Aorta (tissue), 5 donors: ENCODE measurements around the gene DENND2A. TPM values are rescaled to one million over a fixed set of nuclear protein-coding genes. Genes with fewer than 3 reads are reported as not detected.
"Not testable (repeated sequence)": the region's sequence is repeated elsewhere in the genome, so short reads cannot be mapped to it uniquely, and the experiment has no call there.

Experiments used
- ATAC-seq: fragments of 200-7000 bp; cut with Tn5 transposase; one replicate; pipeline ENCODE4 v1.9.1; 2022; ENCODE audit warnings: moderate library complexity; ENCODE audit not compliant: low FRiP score
- DNase-seq, 2 donors: peaks; one replicate each; pipeline ENCODE4 v3.0.0-alpha.2; 2020
- H3K27ac ChIP-seq, 2 donors: one replicate each; pipeline ENCODE4 v1.5.1; 2013; ENCODE audit warnings: low read length in 2 of 2, mild to moderate bottlenecking in 2 of 2, moderate library complexity in 2 of 2, control low read depth in 1 of 2, inconsistent platforms in 1 of 2, low read depth in 1 of 2
- H3K27me3 ChIP-seq, 2 donors: one replicate each; pipeline ENCODE4 v1.6.1; 2013; ENCODE audit warnings: control low read depth in 1 of 2, low read length in 1 of 2, mild to moderate bottlenecking in 1 of 2, moderate library complexity in 1 of 2; ENCODE audit not compliant: insufficient read depth in 2 of 2, control insufficient read depth in 1 of 2
- H3K36me3 ChIP-seq, 2 donors: one replicate each; pipeline ENCODE4 v1.6.1; 2013; ENCODE audit warnings: control low read depth in 1 of 2, low read length in 1 of 2, mild to moderate bottlenecking in 1 of 2; ENCODE audit not compliant: insufficient read depth in 2 of 2, control insufficient read depth in 1 of 2
- H3K4me1 ChIP-seq, 2 donors: one replicate each; pipeline ENCODE4 v1.6.1; 2013; ENCODE audit warnings: low read length in 2 of 2, control low read depth in 1 of 2, mild to moderate bottlenecking in 1 of 2, moderate library complexity in 1 of 2; ENCODE audit not compliant: insufficient read depth in 2 of 2, control insufficient read depth in 1 of 2
- H3K4me3 ChIP-seq, 2 donors: one replicate each; pipeline ENCODE4 v1.5.1; 2013; ENCODE audit warnings: low read length in 2 of 2, control low read depth in 1 of 2, mild to moderate bottlenecking in 1 of 2
- H3K9me3 ChIP-seq: one replicate; pipeline ENCODE4 v1.6.1; 2013; ENCODE audit warnings: mild to moderate bottlenecking, low read length; ENCODE audit not compliant: control insufficient read depth
- WGBS, 2 donors: extraction: QIAGEN DNeasy Blood & Tissue Kit; methylation state at CpG; one replicate each; pipeline ENCODE4 v1.1.7; 2013; 5-methylcytosine and 5-hydroxymethylcytosine counted together
- intact Hi-C, 2 donors: fragments of 100-400 bp; cut with DNase I; formaldehyde crosslinking; loops; one replicate each; pipeline versions ENCODE4 v1.14.2 to v1.15.0; 2022
- polyA plus RNA-seq, 2 donors: library from polyadenylated mRNA; stranded (reverse); fragments of 200-250 nt; gene quantifications; one replicate each; pipeline ENCODE4 v1.2.3, GENCODE V29; 2013
- total RNA-seq, 2 donors: library from RNA; stranded (reverse); fragmentation: NEBNext Ultra II Directional; extraction: Animal tissue kit (Norgen Biotek cat#: 25700); gene quantifications; one replicate each; pipeline ENCODE4 v1.2.1, GENCODE V29; 2021
- donor health status: healthy with polysubstance abuse.
- donor health status: Bipolar disorder and iron deficiency.
- donor health status: DM: no; HTN: no; CAD: no.
- donor health status: DM: no; HTN: no; CAD: no.
- donor health status: DM: yes; HTN: yes; CAD: no.

Gene DENND2A
- total and polyA plus RNA-seq, 4 donors, result 1.4 to 19.2 (median 3.8) TPM

DNA sequence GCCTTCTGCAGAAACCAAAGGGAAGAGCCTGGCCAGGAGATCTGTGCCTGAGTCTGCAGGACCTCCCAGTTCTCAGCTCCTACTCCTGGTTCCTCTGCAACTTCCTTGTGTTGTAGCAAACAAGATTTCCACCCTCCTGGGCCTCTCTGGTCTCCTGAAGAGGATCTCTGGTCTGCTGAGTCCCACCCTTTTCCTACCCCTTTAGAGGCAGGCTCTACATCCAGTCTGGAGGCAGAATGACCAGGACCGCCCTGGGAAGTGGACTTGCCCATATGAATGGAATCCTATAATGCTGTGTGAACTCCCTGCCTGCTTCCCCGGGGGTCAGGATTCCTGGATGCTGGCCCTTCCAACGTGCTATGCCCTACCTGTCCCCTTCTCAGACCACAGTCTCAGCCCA is 3.2 kb downstream of the DENND2A start:
- ATAC-seq, result no peak
- H3K27ac ChIP-seq, result no peak overlapping the region
- intact Hi-C loops, result no loop called here
- 52 to 64% methylated on average over 3 of the region's 3 CpGs for WGBS, 2 donors
- H3K9me3 ChIP-seq, result no peaks in the 10 kb centered on the region
- H3K4me3 ChIP-seq, result no peak overlapping the region
- no peaks in the 10 kb centered on the region for H3K36me3 ChIP-seq
- DNase-seq, result peak in 1 of 2 donors; percentile 24
- no peaks in the 10 kb centered on the region for H3K4me1 ChIP-seq
- no peaks in the 10 kb centered on the region for H3K27me3 ChIP-seq

DNA sequence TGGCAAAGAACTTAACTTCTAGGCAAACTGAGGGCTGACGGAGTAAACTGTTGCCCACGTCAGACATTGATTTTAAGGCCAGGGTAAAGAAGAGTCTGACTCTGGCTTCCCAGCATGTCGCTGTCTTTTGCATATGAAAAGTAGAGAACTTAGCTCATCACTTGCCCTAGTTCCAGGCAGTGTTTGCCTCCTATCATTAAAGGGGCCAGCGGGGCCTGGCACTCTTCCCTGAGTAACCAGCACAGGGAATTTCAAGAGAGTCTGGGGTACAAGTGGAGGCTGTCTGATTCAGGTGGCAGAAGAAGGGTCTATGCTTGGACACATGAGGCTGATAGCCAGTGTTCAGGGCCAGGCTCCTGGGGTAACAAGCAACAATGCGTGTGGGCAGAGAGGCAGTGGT is 4.8 kb downstream of the DENND2A start:
- WGBS, 2 donors, result 69 to 72% methylated on average over 5 of the region's 5 CpGs
- no peaks in the 10 kb centered on the region for H3K36me3 ChIP-seq
- intact Hi-C loops, result no loop called here
- no peak overlapping the region for H3K27ac ChIP-seq
- DNase-seq (peak in 1 of 2 donors; percentile 26), ATAC-seq (no peak)
- H3K27me3 ChIP-seq, result no peaks in the 10 kb centered on the region
- no peaks in the 10 kb centered on the region for H3K4me1 ChIP-seq
- no peaks in the 10 kb centered on the region for H3K9me3 ChIP-seq
- H3K4me3 ChIP-seq, result no peak overlapping the region

DNA sequence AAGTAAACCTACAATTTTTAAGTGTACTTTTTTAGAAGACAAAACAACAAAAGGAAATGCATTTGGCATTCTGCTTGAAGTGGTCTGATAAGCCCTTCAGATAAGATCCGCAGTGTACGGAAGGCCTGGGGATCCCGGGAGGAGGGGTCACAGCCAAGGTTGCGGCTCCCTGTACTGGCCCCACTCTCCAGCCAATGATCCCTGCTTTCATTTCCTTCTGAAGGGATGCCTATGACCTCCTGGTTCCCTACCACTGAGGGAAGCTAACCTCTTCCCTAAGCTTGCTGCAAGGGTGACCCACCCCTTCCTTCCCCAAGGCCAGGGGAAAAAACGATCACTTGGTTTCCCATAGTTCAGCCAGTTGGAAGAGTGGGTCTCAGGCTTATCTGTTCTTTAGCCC is 5.3 kb downstream of the DENND2A start:
- H3K4me3 ChIP-seq, result no peak overlapping the region
- no peaks in the 10 kb centered on the region for H3K36me3 ChIP-seq
- no peak overlapping the region for H3K27ac ChIP-seq
- ATAC-seq (no peak), DNase-seq (peak in 1 of 2 donors; percentile 3)
- intact Hi-C loops, result no loop called here
- H3K4me1 ChIP-seq, result no peaks in the 10 kb centered on the region
- no peaks in the 10 kb centered on the region for H3K27me3 ChIP-seq
- 45 to 46% methylated on average over 5 of the region's 5 CpGs for WGBS, 2 donors
- H3K9me3 ChIP-seq, result no peaks in the 10 kb centered on the region

DNA sequence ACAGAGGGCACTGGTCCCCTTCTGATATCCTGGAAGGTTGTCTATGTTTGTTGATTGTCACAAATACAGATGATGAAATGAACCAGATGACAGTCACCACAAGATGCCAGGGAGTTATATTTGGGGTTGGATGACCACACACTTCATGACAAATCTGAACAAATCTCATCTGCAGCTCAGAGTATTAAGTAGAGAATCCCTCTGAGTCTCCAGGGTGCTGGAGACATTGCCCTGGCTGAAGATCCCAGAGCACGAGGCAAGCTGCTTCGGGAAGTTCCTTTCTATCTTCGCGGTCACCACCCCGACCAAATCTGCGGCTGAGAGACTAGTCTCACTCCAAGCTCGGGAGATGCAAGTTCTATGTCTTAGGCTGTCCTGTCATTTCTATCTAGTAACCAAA is 9.0 kb downstream of the DENND2A start:
- no peaks in the 10 kb centered on the region for H3K36me3 ChIP-seq
- ATAC-seq (peak; percentile 40), DNase-seq (peak in 1 of 2 donors; percentile 39)
- H3K27ac ChIP-seq, result no peak overlapping the region
- 81 to 82% methylated on average over 7 of the region's 7 CpGs for WGBS, 2 donors
- no peaks in the 10 kb centered on the region for H3K9me3 ChIP-seq
- intact Hi-C loops, result no loop called here
- H3K4me1 ChIP-seq, result no peaks in the 10 kb centered on the region
- H3K27me3 ChIP-seq, result no peaks in the 10 kb centered on the region
- H3K4me3 ChIP-seq, result no peak overlapping the region

DNA sequence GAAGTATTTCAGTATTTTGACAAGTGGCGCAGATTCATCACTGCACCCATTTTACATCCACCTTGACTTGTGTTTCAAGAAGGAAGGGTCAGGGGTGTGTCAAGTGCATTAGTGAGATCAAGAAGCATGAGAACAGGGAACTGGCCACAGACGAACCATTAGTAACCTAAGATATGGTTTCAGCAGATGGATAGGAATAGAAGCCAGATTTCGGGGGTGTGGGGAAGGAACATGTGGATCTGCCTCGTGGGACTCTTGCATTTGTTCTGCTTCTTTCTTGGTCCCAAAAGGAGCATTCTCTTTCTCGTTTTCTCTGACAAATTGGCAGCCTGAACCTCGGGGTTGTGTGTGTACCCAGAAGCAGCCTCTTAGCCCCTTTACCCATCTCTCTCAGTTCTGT is 9.6 kb downstream of the DENND2A start:
- 62 to 64% methylated on average over 6 of the region's 6 CpGs for WGBS, 2 donors
- ATAC-seq, result no peak
- no peaks in the 10 kb centered on the region for H3K4me1 ChIP-seq

DNA sequence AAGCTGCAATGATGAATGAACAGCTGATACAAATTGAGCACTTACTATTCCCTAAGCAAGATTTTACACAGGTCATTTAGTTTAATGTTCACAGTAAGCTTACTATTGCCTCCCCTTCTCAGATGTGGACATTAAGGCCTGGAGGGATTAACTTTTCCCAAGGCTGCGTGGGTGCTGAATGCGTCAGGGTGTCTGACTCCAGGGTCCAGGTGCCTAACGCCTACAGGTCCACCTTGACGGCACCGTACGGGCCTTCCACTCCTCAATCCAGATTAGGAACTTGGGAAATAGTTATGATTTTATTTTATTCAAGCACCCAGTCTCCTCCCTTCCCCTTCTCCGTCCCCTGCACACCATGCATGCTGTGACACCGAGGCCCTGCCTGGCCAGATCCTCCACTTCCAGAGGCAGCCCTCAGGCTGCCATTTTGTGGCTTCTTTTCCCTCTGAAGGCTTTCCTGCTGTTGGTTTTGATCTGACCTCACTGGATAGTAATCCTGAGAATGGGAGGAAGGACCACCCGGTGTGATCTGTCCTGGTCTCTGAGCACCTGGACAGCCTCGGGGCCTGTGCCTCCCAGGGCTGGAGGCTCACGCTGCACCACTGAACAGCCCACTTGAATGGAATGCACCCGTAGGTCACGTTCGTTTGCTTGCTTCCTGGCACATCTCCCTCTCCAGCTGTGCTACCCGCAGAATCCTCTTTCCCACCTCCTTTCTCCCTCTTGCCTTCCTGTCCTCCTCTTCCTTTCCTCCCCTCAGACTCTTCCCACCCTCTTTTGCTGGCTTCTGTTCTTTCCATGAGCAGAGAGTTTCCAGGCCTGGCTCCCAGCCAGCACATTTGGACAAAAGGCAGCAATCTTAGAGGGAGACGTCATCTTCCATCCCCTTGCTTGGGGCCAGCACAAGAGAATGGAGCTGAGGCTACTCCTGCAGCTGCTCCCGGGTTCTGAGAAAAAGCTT is 14.4 kb downstream of the DENND2A start:
- DNase-seq (peak; percentile 89 to 94), ATAC-seq (peak; percentile 82)
- H3K4me1 ChIP-seq, result no peaks in the 10 kb centered on the region
- intact Hi-C loops, result no loop called here
- no peaks in the 10 kb centered on the region for H3K9me3 ChIP-seq
- no peaks in the 10 kb centered on the region for H3K27me3 ChIP-seq
- H3K36me3 ChIP-seq, result no peaks in the 10 kb centered on the region
- no peak overlapping the region for H3K4me3 ChIP-seq
- H3K27ac ChIP-seq, result no peak overlapping the region
- 44 to 46% methylated on average over 17 of the region's 17 CpGs for WGBS, 2 donors

More for the DNA sequence above, 9.6 kb downstream of the DENND2A start:
- intact Hi-C loops, result no loop called here
- no peak for DNase-seq
- no peaks in the 10 kb centered on the region for H3K27me3 ChIP-seq
- H3K27ac ChIP-seq, result no peak overlapping the region
- H3K9me3 ChIP-seq, result no peaks in the 10 kb centered on the region
- H3K4me3 ChIP-seq, result no peak overlapping the region
- no peaks in the 10 kb centered on the region for H3K36me3 ChIP-seq

DNA sequence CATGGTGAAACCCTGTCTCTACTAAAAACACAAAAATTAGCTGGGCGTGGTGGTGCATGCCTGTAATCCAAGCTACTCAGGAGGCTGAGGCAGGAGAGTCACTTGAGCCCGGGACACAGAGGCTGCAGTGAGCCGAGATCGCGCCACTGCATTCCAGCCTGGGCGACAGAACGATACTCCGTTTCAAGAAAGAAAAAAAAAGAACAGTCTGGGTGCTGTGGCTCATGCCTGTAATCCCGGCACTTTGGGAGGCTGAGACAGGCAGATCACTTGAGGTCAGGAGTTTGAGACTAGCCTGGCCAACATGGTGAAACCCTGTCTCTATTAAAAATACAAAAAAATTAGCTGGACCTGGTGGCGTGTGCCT is 15.4 kb downstream of the DENND2A start:
- H3K9me3 ChIP-seq, intact Hi-C loops, H3K27ac ChIP-seq, H3K36me3 ChIP-seq, ATAC-seq, H3K4me1 ChIP-seq, H3K27me3 ChIP-seq, H3K4me3 ChIP-seq: not testable (repeated sequence)
- WGBS, 2 donors, result 76 to 80% methylated on average over 10 of the region's 10 CpGs
- DNase-seq, result peak in 1 of 2 donors; percentile 11

DNA sequence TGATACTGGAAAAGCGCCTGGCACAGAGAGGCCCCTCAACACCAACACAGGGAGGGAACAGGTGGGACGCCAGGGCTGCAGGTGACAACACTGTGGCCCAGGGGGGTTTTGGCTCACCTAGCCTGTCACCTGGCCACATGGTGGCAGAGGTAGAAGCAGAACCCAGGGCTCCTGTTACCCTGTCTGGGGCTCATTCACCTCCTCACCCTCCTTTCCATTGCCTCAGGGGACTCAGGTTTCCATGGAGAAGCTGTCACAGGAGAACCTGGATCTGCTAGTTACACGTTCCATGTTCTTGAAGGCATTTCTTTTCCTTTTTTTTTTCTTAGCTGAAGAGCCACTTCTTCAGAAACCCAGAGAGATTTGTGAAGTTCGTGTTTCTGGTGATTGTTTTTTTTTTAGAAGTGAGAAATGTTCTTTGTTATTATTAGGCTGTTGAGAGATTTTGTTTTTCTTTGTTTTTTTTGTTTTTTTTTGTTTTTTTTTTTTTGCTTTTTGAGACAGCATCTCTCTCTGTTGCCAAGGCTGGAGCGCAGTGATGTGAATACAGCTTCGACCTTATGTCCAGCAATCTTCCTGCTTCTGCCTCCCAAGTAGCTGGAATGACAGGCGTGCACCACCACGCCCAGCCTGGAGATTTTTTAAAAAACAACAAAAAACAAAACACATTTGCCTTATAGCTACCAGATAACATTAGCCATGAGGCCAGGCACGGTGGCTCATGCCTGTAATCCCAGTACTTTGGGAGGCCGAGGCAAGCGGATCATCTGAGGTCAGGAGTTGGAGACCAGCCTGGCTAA is 16.0 kb downstream of the DENND2A start:
- H3K9me3 ChIP-seq, result no peaks in the 10 kb centered on the region
- intact Hi-C loops, result no loop called here
- H3K4me3 ChIP-seq, result no peak overlapping the region
- no peaks in the 10 kb centered on the region for H3K4me1 ChIP-seq
- peak in 1 of 2 donors; percentile 43 for DNase-seq
- H3K27ac ChIP-seq, result no peak overlapping the region
- no peaks in the 10 kb centered on the region for H3K36me3 ChIP-seq
- no peak for ATAC-seq
- H3K27me3 ChIP-seq, result no peaks in the 10 kb centered on the region
- 77 to 79% methylated on average over 11 of the region's 11 CpGs for whole genome bisulfite sequencing, 2 donors
